ENCODE data around the gene CNOT3. TPM values are rescaled to one million over a fixed set of nuclear protein-coding genes. Genes with fewer than 3 reads are reported as not detected.

The CNOT3 gene
- total and polyA plus RNA-seq, 2 of the 13 experiments (the other 11 are each of a cell fraction or from before 2014, with no cell fraction given) = 4.3 to 5.8 TPM

- TF ChIP-seq ZNF430 (CRISPR knock-in tag; IDR thresholded peaks at IDR 0.05) (0 out of 2 replicates have a peak, but pooled peaks have one; percentile 54), ZNF563 (CRISPR knock-in tag; IDR thresholded peaks at IDR 0.05) (peak; percentile 96), FOSL1 (CRISPR knock-in tag; IDR thresholded peaks at IDR 0.05; ENCODE audit: borderline replicate concordance) (peak; percentile 19; the same call in 1 of the 2 replicates), MYC (CRISPR knock-in tag; IDR thresholded peaks at IDR 0.05; ENCODE audit: borderline replicate concordance) (peak; percentile 68), ZNF800 (CRISPR knock-in tag; IDR thresholded peaks at IDR 0.05) (peak; percentile 79), ARNT2 (CRISPR knock-in tag; IDR thresholded peaks at IDR 0.05; ENCODE audit: low read depth) (peak; percentile 77), ARID4A (CRISPR knock-in tag; IDR thresholded peaks at IDR 0.05; ENCODE audit: borderline replicate concordance) (peak; percentile 19; the same call in 1 of the 2 replicates), MXD3 (CRISPR knock-in tag; IDR thresholded peaks at IDR 0.05) (peak; percentile 96), MXD1 (CRISPR knock-in tag; IDR thresholded peaks at IDR 0.05) (peak; percentile 83), NFAT5 (CRISPR knock-in tag; IDR thresholded peaks at IDR 0.05) (peak; percentile 79; the same call in 1 of the 2 replicates), IRF9 (CRISPR knock-in tag; IDR thresholded peaks at IDR 0.05; ENCODE audit: borderline replicate concordance) (peak; percentile 67; the same call in 1 of the 2 replicates)
These were observed 41.5 kb upstream of the CNOT3 start (continued) for GRCh38 chr19:54095859-54096616.

All from HepG2 (cell line).